Neural cell (in vitro differentiated cells): Measurements from ENCODE around the gene ASMTL. TPM values are rescaled to one million over a fixed set of nuclear protein-coding genes. Genes with fewer than 3 reads are reported as not detected.

Source experiments
- H2AFZ ChIP-seq: fragments of 200-600, 300-800 bp; sonication (generic), shearing (Covaris generic); 2 replicates; pipeline ENCODE4 v1.6.0; 2014; ENCODE audit warnings: low read depth, mild to moderate bottlenecking, antibody characterized with exemption, low read length, moderate library complexity
- H3F3A ChIP-seq: fragments of 200-600 bp; shearing (Covaris generic); 2 replicates; pipeline ENCODE4 v1.6.1; 2016; ENCODE audit warnings: mild to moderate bottlenecking, moderate library complexity, mixed read lengths, antibody characterized with exemption, low read length; ENCODE audit not compliant: insufficient read depth, poor library complexity, severe bottlenecking
- H3K27ac ChIP-seq: fragments of 200-600, 300-800 bp; sonication (generic), shearing (Covaris generic); 2 replicates; pipeline ENCODE4 v1.5.1; 2014; ENCODE audit warnings: mild to moderate bottlenecking, low read length, moderate library complexity
- H3K27me3 ChIP-seq: fragments of 300-800, 200-600 bp; sonication (generic), shearing (Covaris generic); 2 replicates; pipeline ENCODE4 v1.6.0; 2014; ENCODE audit warnings: mild to moderate bottlenecking, low read depth, low read length, moderate library complexity; ENCODE audit not compliant: insufficient read depth
- H3K36me3 ChIP-seq: fragments of 300-800, 200-600 bp; sonication (generic), shearing (Covaris generic); 2 replicates; pipeline ENCODE4 v1.5.1; 2014; ENCODE audit warnings: mild to moderate bottlenecking, antibody characterized with exemption, low read length, moderate library complexity; ENCODE audit not compliant: insufficient read depth
- H3K4me2 ChIP-seq: fragments of 300-800, 200-600 bp; sonication (generic), shearing (Covaris generic); 2 replicates; pipeline ENCODE4 v1.6.0; 2014; ENCODE audit warnings: mild to moderate bottlenecking, low read length
- H3K4me3 ChIP-seq: fragments of 300-800, 200-600 bp; sonication (generic), shearing (Covaris generic); 2 replicates; pipeline ENCODE4 v1.5.1; 2014; ENCODE audit warnings: mild to moderate bottlenecking, low read length, moderate library complexity
- H3K79me2 ChIP-seq: fragments of 200-600 bp; shearing (Covaris generic); replicated peaks from 2 replicates; pipeline ENCODE4 v1.6.0; 2014; ENCODE audit warnings: mild to moderate bottlenecking, low read length, moderate library complexity; ENCODE audit not compliant: insufficient read depth
- H3K9ac ChIP-seq: fragments of 300-800, 200-600 bp; sonication (generic), shearing (Covaris generic); 2 replicates; pipeline ENCODE4 v1.6.1; 2016; ENCODE audit warnings: mild to moderate bottlenecking, low read length, mixed read lengths
- H3K9me2 ChIP-seq: fragments of 200-600 bp; shearing (Covaris generic); 2 replicates; pipeline ENCODE4 v1.6.1; 2016; ENCODE audit warnings: mild to moderate bottlenecking, low read length, mixed read lengths; ENCODE audit not compliant: insufficient read depth
- H3K9me3 ChIP-seq: fragments of 200-600, 300-800 bp; sonication (generic), shearing (Covaris generic); 2 replicates; pipeline ENCODE4 v1.6.1; 2016; ENCODE audit warnings: mild to moderate bottlenecking, mixed run types, low read length, moderate library complexity, mixed read lengths
- H4K20me1 ChIP-seq: fragments of 200-600 bp; shearing (Covaris generic); 2 replicates; pipeline ENCODE4 v1.6.1; 2016; ENCODE audit warnings: mild to moderate bottlenecking, mixed run types; ENCODE audit not compliant: insufficient read depth
- CTCF ChIP-seq: fragments of 450-650 bp; IDR thresholded peaks from 2 replicates; pipeline ENCODE4 v1.5.1; 2014; ENCODE audit warnings: antibody characterized with exemption, mild to moderate bottlenecking, moderate library complexity; ENCODE audit not compliant: poor library complexity, severe bottlenecking
- EP300 ChIP-seq: fragments of 450-650 bp; conservative IDR thresholded peaks from 2 replicates; pipeline ENCODE4 v1.6.1; 2014; ENCODE audit warnings: antibody characterized with exemption, mild to moderate bottlenecking, moderate library complexity; ENCODE audit not compliant: poor library complexity, severe bottlenecking
- EZH2 ChIP-seq: fragments of 200-600, 300-800 bp; shearing (Covaris generic), sonication (generic); IDR thresholded peaks from 2 replicates; pipeline ENCODE4 v1.6.1; 2014; ENCODE audit warnings: antibody characterized with exemption, low read length, borderline replicate concordance, mild to moderate bottlenecking; ENCODE audit not compliant: insufficient read depth, poor library complexity, severe bottlenecking
- MXI1 ChIP-seq: fragments of 450-650 bp; conservative IDR thresholded peaks from 2 replicates; pipeline ENCODE4 v1.6.1; 2014; ENCODE audit warnings: antibody characterized with exemption, mild to moderate bottlenecking; ENCODE audit not compliant: poor library complexity, severe bottlenecking
- POLR2AphosphoS5 ChIP-seq: IDR thresholded peaks from 2 replicates; pipeline ENCODE4 v1.6.1; 2012
- RAD21 ChIP-seq: fragments of 450-650 bp; conservative IDR thresholded peaks from 2 replicates; pipeline ENCODE4 v1.6.1; 2014; ENCODE audit warnings: antibody characterized with exemption, mild to moderate bottlenecking, moderate library complexity
- REST ChIP-seq: IDR thresholded peaks from 2 replicates; pipeline ENCODE4 v1.6.1; 2012; ENCODE audit warnings: borderline replicate concordance
- SMC3 ChIP-seq: fragments of 450-650 bp; conservative IDR thresholded peaks from 2 replicates; pipeline ENCODE4 v1.6.1; 2014; ENCODE audit warnings: antibody characterized with exemption, mild to moderate bottlenecking, moderate library complexity; ENCODE audit not compliant: poor library complexity
- TAF1 ChIP-seq: IDR thresholded peaks from 2 replicates; pipeline ENCODE4 v1.6.1; 2012; ENCODE audit warnings: low read depth
- polyA plus RNA-seq: library from polyadenylated mRNA; depleted of rRNA; stranded (reverse); fragments of >200 nt; gene quantifications from 2 replicates; pipeline ENCODE4 v1.2.3, GENCODE V29; 2014

The ASMTL gene
- polyA plus RNA-seq, 1 donor from 2014 or later: 25.9 TPM

- H3K9ac ChIP-seq: no peak overlapping the region
- no peaks in the 10 kb centered on the region for H3K9me2 ChIP-seq
- H3K4me3 ChIP-seq: no peak overlapping the region
- H3K36me3 ChIP-seq: peaks cover 17% of the 10 kb centered on the region
- TF ChIP-seq EP300 (no peak), TAF1 (no peak), REST (no peak), MXI1 (no peak), EZH2 (no peak), CTCF (no peak), POLR2AphosphoS5 (no peak), RAD21 (no peak), SMC3 (no peak)
- H3K4me2 ChIP-seq: no peak overlapping the region
- H4K20me1 ChIP-seq: no peaks in the 10 kb centered on the region
- H3K27ac ChIP-seq: no peak overlapping the region
- H3K79me2 ChIP-seq: no peaks in the 10 kb centered on the region
- H3K9me3 ChIP-seq: peaks cover 4% of the 10 kb centered on the region
- H3K27me3 ChIP-seq: no peaks in the 10 kb centered on the region
- H2AFZ ChIP-seq: no peak overlapping the region
- no peaks in the 10 kb centered on the region for H3F3A ChIP-seq
These were observed 30.6 kb downstream of the ASMTL start for GRCh38 chrX:1422135-1422465.

- Histone ChIP-seq H2AFZ (no peak overlapping the region), H3K27ac (no peak overlapping the region), H3K36me3 (peaks cover 17% of the 10 kb centered on the region), H3K4me3 (no peak overlapping the region), H3K4me2 (no peak overlapping the region), H3K9me2 (no peaks in the 10 kb centered on the region), H3K9ac (no peak overlapping the region), H3K27me3 (no peaks in the 10 kb centered on the region), H3F3A (no peaks in the 10 kb centered on the region), H4K20me1 (no peaks in the 10 kb centered on the region), H3K9me3 (peaks cover 4% of the 10 kb centered on the region), H3K79me2 (no peaks in the 10 kb centered on the region)
- no peak for TF ChIP-seq SMC3
- no peak for TF ChIP-seq TAF1
- TF ChIP-seq POLR2AphosphoS5: no peak
- no peak for TF ChIP-seq EP300
- TF ChIP-seq MXI1: no peak
- TF ChIP-seq EZH2: no peak
- TF ChIP-seq REST: no peak
- no peak for TF ChIP-seq CTCF
- TF ChIP-seq RAD21: no peak
These were observed 31.1 kb downstream of the ASMTL start for GRCh38 chrX:1421433-1422134.
